Endometrium (tissue), 2 donors: ENCODE results near the gene C2orf68.
"Not testable (repeated sequence)": the region's sequence is repeated elsewhere in the genome, so short reads cannot be mapped to it uniquely, and the experiment has no call there.

Experiments
- FAIRE-seq: peaks from 2 replicates; lab custom pipeline; 2012; peaks lifted over from hg19 to GRCh38; lab: Jason Lieb, UNC
- donor health status: control.
- donor health status: control.

The C2orf68 gene

GRCh38 chr2:85598594-85599340 is 13.1 kb downstream of the C2orf68 start:
- no peak for FAIRE-seq

- no peak for FAIRE-seq
These were observed 14.6 kb downstream of the C2orf68 start for GRCh38 chr2:85597241-85597640.

GRCh38 chr2:85596486-85597143 is 15.3 kb downstream of the C2orf68 start:
- FAIRE-seq = no peak

GRCh38 chr2:85596026-85596333 is 15.9 kb downstream of the C2orf68 start:
- no peak for FAIRE-seq

GRCh38 chr2:85595301-85596025 is 16.4 kb downstream of the C2orf68 start, which contains the start of gene RNF181:
RNF181 (plus strand) TSS chr2:85595745; CDS start chr2:85595764, 19 bp downstream.
- FAIRE-seq = peak; percentile 99

GRCh38 chr2:85594715-85595300 is 17.1 kb downstream of the C2orf68 start:
- no peak for FAIRE-seq

- no peak for FAIRE-seq
These were observed 18.8 kb downstream of the C2orf68 start for GRCh38 chr2:85593023-85593422.

GRCh38 chr2:85592299-85592698 is 19.6 kb downstream of the C2orf68 start:
- FAIRE-seq = not testable (repeated sequence)

- no peak for FAIRE-seq
These were observed 20.3 kb downstream of the C2orf68 start for GRCh38 chr2:85591563-85591962.

GRCh38 chr2:85590950-85591349 is 20.9 kb downstream of the C2orf68 start:
- no peak for FAIRE-seq

- FAIRE-seq = no peak
These were observed 21.7 kb downstream of the C2orf68 start for GRCh38 chr2:85589982-85590791.

GRCh38 chr2:85589181-85589580 is 22.7 kb downstream of the C2orf68 start:
- no peak for FAIRE-seq

GRCh38 chr2:85588645-85589044 is 23.2 kb downstream of the C2orf68 start:
- FAIRE-seq = no peak

- FAIRE-seq = no peak
These were observed 23.6 kb downstream of the C2orf68 start for GRCh38 chr2:85588236-85588635.

GRCh38 chr2:85585781-85586105 is 26.1 kb downstream of the C2orf68 start:
- no peak for FAIRE-seq

GRCh38 chr2:85584857-85585780 is 26.7 kb downstream of the C2orf68 start:
- FAIRE-seq = no peak

GRCh38 chr2:85584354-85584856 is 27.5 kb downstream of the C2orf68 start, which contains the start of gene VAMP5:
VAMP5 (plus strand) TSS chr2:85584431; CDS start chr2:85584491, 60 bp downstream.
- no peak for FAIRE-seq

GRCh38 chr2:85583667-85584353 is 28.1 kb downstream of the C2orf68 start:
- FAIRE-seq = no peak

- no peak for FAIRE-seq
These were observed 29.4 kb downstream of the C2orf68 start for GRCh38 chr2:85582492-85582891.

- no peak for FAIRE-seq
These were observed 31.7 kb downstream of the C2orf68 start for GRCh38 chr2:85580206-85580605.
